Suppressor macrophage treated with lipopolysaccharide for 4 hours (primary cell): ENCODE data around the gene RASEF.
"Not testable (repeated sequence)": the region's sequence is repeated elsewhere in the genome, so short reads cannot be mapped to it uniquely, and the experiment has no call there.

Source experiments
- DNase-seq: peaks from one replicate; pipeline ENCODE4 v3.0.0-alpha.2; 2020

The RASEF gene

DNA sequence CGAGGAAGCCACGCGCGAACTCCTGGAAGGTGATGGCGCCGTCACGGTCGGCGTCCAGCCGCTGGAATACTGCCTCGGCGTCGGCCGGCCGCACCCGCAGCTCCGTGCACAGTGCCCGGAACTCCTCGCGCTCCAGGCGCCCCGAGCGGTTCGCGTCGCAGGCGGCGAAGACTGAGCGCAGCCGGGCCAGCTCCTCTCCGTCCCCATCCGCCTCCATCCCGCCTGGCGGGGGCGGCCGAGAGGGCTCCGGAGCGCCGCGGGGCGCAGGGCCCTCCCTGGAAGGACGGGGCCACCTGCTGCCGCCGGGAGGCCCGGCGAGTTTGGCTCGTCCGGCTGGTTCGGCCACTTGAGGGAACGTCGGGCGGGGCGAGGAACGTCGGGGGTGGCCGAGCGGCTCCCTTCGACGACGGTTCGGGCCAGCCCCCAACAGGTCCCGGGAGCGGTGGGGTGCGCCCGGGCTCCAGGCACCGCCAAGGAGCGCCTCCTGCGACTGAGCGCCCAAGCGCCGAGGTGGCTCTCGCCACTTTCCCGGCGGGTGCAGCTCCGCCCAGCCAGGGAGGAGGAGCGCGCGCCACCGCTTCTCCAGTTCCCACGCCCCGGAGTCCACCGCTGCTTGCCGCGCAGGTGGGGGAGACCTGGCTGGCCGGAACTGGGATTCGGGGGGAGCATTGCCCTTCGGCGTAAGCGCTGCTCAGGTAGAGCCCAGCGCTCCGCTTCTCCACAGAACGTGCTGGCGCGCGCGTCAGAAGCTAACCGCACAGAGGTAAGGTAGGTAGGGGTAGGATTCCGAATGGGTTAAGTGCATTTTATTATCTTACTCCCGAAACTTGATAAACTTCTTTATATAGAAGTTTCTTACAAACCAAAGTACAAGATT is at the start of gene RASEF:
Gene RASEF (minus strand): TSS at position 492 of the 877 bp plus-strand sequence. CDS start 275 bp downstream, at position 217.
- DNase-seq: no peak

DNA sequence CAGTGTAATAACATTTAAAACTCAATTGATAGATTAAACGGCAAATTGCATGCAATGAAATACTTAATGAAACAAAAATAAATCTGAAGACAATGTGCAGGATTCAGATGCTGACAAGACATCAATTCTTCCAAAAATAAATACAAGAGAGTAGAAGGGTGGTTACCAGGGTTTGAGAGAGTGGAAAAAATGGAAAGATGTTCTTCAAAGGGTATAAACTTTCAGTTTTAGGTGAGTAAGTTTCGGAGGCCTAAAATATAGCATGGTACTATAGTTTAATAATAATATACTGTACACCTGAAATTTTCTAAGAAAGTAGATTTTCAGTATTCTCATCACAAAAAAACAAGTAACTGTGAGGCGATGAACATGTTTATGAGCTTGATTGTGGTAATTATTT is 48.2 kb upstream of the RASEF start:
- no peak for DNase-seq

DNA sequence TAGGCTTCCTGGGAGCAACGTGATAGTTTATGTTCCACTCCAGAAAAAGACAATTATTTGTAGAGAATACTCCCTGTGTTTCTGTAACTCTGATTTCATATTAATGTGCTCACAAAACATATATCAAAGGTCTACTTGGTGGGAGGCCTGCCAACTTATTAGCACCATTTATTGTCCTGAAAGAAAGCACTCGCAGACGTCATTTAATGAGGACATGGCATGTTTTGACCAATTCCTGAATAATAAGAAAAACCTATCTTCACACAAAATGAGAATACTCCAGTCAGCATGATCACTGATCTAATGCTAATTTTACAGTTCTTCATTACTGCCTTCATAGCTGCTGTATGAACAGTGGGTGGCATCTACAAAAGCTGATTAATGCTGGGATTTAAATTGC is 46.4 kb upstream of the RASEF start:
- DNase-seq: no peak

DNA sequence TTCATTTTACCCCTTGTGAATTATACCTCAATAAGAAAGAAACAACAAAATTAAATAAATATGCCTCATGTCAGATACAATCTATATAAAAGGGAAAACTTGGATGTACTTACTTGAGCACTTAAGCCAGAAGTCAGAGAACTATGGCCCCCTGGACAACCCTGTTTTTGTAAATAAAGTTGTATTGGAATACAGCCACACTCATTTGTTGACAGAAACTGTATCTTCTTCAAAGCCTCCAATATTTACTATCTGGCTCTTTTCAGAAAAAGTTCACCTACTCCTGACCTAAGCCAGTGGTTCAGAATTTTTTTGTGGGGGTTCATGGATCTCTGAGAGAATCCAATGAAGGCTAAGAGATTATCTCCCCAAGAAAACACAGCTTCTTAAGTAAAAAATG is 45.3 kb upstream of the RASEF start:
- DNase-seq: no peak

GRCh38 chr9:83106772-83107171 is 43.8 kb upstream of the RASEF start:
- DNase-seq: no peak

GRCh38 chr9:83106263-83106662 is 43.3 kb upstream of the RASEF start:
- DNase-seq: no peak

DNA sequence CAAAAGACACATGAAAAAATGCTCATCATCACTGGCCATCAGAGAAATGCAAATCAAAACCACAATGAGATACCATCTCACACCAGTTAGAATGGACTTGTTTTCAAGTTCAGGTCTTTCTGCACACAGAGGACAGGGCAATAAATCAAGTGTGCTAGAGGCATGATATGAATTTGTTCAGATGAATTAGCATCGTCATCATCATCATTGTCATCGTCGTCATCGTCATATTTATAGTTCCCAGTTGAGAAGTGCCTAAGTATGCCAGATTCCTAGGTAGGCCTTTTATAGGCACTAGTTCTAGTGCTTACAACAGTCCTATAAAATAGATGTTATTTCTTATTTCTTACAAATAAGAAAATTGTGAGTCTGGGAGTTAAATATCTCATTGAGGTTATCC is 34.7 kb upstream of the RASEF start:
- DNase-seq: no peak

GRCh38 chr9:83093311-83093710 is 30.4 kb upstream of the RASEF start:
- not testable (repeated sequence) for DNase-seq

GRCh38 chr9:83081846-83082245 is 18.9 kb upstream of the RASEF start:
- no peak for DNase-seq

DNA sequence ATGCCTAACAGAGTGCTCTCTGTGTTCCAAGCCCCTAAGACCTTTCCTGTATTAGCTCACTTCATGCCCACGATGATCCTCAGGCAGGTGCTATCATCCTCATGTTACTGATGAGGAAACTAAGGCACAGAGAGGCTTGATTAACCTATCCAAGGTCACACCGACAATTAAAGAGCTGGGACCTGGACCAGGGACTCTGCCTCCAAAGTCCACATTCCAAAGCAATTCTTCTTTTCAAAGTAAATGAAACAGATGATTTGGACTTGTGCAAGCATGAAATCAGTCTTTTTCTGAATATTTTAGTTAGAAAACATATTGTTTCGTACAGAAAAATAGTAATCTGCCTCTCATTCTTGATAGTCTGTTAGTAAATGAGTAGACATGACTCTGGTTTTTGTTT is 18.1 kb upstream of the RASEF start:
- DNase-seq: no peak

DNA sequence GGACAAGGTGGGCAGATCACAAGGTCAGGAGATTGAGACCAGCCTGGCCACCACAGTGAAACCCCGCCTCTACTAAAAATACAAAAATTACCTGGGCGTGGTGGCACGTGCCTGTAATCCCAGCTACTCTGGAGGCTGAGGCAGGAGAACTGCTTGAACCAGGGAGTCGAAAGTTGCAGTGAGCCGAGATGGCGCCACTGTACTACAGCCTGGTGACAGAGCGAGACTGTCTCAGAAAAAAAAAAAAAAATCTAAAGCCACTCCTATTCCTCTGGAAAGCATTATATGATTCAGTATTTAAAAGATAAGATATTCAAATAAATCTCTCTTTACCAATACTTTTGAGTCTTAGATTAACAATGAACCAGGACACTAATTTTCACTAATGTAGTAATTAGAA is 13.0 kb upstream of the RASEF start:
- DNase-seq: not testable (repeated sequence)

DNA sequence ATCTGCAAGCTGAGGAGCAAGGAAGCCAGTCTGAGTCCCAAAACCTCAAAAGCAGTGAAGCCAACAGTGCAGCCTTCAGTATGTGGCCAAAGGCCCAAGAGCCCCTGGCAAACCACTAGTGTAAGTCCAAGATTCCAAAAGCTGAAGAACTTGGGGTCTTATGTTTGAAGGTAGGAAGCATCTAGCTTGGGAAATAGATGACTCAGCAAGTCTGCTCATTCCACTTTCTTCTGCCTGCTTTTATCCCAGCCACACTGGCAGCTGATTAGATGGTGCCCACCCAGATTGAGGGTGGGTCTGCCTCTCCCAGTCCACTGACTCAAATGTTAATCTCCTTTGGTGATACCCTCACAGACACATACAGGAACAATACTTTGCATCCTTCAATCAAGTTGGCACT is 9.6 kb upstream of the RASEF start:
- not testable (repeated sequence) for DNase-seq

DNA sequence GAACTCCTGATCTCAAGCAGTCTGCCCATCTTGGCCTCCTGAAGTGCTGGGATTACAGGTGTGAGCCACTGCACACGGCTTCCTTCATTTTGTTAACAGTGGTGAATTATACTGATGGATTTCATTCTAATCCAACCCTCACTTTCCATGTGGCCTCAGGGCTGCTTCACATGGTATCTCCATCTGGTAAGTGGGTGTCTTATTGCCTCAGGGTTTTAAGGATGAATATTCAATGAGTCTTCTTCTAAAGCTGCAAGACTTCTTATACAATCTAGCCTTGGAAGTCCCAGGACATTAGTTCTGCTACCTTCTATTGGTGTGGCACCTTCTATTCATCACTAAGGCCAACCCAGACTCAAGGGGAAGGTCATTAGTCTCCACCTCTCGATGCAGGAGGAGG is 8.7 kb upstream of the RASEF start:
- DNase-seq: no peak

DNA sequence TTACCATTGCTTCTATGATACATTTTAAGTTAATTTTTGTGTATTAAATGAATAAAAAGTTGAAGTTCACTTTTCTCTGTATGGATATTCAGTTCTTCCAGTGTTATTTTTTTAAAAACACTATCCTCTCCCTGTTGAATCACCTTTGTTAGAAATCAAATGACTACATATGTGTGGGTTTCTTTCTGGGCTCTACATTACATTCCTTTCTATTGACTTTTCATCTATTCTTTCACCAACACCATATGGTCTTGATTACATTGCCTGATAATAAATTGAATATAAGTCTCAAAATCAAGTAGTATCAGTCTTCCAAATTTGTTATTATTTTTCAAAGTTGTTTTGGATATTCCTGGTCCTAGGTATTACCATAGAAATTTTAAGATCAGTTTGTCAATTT is 7.3 kb upstream of the RASEF start:
- no peak for DNase-seq

DNA sequence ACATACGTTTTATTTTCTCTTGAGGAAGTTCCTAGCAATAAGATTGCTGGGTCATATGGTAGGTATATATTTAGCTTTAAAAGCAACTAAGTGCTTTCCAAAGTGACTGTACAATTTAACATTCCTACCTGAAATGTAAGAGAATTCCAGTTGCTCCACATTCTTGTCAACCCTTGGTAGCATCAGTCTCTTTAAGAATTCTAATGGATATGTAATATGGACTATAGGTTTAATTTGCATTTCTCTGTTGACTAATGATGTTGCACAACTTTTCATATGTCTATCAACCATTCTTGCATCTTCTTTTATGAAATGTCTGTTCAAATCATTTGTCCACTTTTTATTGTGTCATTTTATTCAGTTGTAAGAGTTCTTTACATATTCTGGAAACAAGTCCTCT is 6.7 kb upstream of the RASEF start:
- DNase-seq: no peak

GRCh38 chr9:83068414-83068813 is 5.5 kb upstream of the RASEF start:
- DNase-seq: no peak

DNA sequence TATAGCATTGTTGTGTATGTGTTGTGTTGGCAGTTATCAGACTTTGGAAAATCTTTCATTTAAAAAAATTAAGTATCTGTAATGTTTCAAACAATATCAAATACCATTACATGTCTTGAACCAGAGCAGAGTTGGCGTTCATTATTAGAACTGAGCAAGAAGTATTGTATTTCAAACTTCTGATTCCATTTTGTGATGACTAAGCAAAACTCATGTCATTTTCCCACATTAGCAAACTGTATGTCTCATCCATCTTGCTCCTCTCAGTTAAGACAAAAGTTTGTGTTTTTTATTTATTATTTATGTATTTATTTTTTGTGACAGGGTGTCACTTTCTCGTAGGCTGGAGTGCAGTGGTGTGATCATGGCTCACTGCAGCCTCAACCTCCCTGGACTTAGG is 4.6 kb upstream of the RASEF start:
- DNase-seq: no peak

- no peak for DNase-seq
Measured at GRCh38 chr9:83066771-83067170, 3.8 kb upstream of the RASEF start.

DNA sequence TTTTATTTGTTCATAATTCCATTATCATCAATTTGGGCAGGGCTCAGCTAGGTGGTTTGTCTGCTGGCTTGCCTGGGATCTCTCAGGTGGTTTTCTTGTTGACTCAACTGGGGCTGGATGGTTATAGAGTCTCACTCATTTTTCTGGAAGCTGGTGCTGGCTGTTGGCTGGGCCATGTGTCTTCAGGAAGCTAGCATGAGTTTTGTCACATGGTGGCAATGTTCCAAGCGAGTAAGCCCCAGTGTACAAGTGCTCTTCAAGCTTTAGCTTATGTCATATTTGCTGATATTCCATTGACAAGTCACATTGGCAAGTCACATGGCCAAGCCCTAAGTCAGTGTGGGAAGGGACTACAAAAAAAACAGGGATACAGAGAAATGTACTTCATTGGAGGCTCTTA is 2.3 kb upstream of the RASEF start:
- no peak for DNase-seq

DNA sequence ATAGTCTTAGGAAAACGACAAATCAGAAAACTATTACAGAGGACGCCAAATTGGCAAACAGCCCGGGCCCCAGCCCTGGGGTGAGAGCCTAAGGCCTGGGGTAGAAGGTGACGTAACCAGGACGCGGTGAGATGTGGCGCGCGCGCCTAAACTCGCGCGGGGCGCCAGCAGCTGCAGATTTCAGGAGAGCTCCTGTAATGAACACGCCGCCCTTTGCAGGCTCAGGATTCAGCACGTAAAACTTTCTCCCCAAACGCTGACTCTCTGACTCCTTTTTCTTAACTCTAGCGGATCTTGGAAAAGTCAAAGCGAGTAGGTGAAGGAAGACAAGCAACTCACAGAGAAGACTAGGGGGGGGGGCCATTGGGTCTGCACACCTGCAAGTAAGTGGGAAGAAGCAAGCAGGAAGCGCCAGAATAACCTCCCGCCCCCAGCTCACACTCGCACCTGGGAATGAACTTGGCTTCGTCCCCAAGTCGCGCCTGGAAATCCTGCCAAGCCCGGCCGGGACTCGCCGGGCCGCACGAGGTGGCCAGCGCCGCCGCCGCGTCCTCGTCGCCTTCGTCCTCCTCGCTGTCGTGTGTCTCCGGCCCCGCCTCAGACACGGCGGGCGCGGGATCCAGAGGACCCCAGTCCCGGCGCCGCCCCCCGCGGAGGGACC is 822 bp downstream of the RASEF start:
- DNase-seq: no peak

DNA sequence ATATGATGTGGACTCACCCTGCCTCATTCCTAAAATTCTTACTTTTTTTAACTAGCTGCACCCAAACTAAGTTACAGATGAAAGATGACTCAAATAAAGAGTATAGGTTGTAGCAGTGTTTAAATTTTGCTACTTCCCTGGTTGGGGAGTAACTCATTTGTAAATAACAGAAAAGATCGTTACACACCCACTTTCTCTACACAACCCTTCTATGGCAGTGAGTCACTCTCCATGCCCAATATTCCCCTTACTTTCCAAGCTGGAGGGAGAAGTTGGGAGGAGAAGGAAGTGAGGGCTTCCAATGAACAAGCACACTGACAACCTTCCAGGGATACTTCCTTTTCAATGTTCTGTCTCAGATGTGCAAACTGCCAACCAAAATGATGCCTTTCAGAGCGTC is 1.9 kb downstream of the RASEF start:
- no peak for DNase-seq

- DNase-seq: no peak
Measured at GRCh38 chr9:83060556-83060955, 2.4 kb downstream of the RASEF start.

DNA sequence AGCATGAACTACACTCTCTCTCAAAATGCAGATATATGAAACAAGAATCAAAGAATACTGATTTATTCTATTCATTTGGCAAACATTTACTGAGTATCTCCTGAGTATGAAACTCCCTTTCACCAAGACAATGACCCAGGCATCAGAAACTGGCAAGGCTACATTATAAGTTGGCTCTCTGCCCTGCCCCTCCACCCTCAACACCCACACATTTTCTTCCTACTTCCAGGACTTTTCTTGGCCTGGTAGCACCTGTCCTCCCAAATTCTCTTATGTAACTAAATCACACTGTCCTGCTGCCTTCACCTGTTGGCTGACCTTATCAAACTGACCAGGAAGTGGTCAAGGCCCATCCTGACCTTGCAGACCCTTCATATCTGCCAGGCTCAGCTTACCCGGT is 3.5 kb downstream of the RASEF start:
- no peak for DNase-seq

- no peak for DNase-seq
Measured at GRCh38 chr9:83056911-83057310, 6.0 kb downstream of the RASEF start.

GRCh38 chr9:83056174-83056573 is 6.8 kb downstream of the RASEF start:
- DNase-seq: no peak
